GM13977 (cell line): ENCODE results near the gene ALPK1.

Source experiments
- DNase-seq: peaks from one replicate; pipeline ENCODE4 v3.0.0; 2012; ENCODE audit warnings: low spot score
- CTCF ChIP-seq: IDR thresholded peaks from 2 replicates; pipeline ENCODE4 v1.5.1; 2012; ENCODE audit warnings: mild to moderate bottlenecking, control low read depth; ENCODE audit not compliant: insufficient read depth; ENCODE audit errors: extremely low read depth, missing control alignments
- in situ Hi-C: fragments of 300-500 bp; cut with MboI; formaldehyde crosslinking; loops from one replicate; pipeline ENCODE4 v1.12.0; 2022; ENCODE audit warnings: low sequenced_read_pairs, low pct_unique_long_range_greater_than_20kb, mixed read lengths, inconsistent platforms; ENCODE audit not compliant: unreplicated experiment

ALPK1 gene

GRCh38 chr4:112316360-112316759, 19.2 kb downstream of the ALPK1 start:
- in situ Hi-C loops = no loop called here
- no peak for DNase-seq
- TF ChIP-seq CTCF = no peak

- in situ Hi-C loops = no loop called here
- DNase-seq = peak; percentile 35
- no peak for TF ChIP-seq CTCF
Observed at GRCh38 chr4:112318239-112319142, 21.3 kb downstream of the ALPK1 start.

- in situ Hi-C loops = loop anchor here (10.0 kb wide), 1 partner anchor 203 kb away; no protein-coding TSS in a partner anchor
Observed at GRCh38 chr4:112321776-112322684, 24.9 kb downstream of the ALPK1 start.

GRCh38 chr4:112322866-112323265, 25.7 kb downstream of the ALPK1 start:
- no peak for TF ChIP-seq CTCF
- no peak for DNase-seq
- in situ Hi-C loops = loop anchor here (10.0 kb wide), 1 partner anchor 202 kb away; no protein-coding TSS in a partner anchor

More at GRCh38 chr4:112321776-112322684, 24.9 kb downstream of the ALPK1 start:
- TF ChIP-seq CTCF = peak; percentile 76
- DNase-seq = peak; percentile 36

GRCh38 chr4:112325530-112325929, 28.4 kb downstream of the ALPK1 start:
- in situ Hi-C loops = loop anchor here (10.0 to 25.0 kb wide), 3 partner anchors 199 to 437 kb away; no protein-coding TSS in a partner anchor
- no peak for TF ChIP-seq CTCF
- DNase-seq = no peak
